Astrocyte of the cerebellum (primary cell): ENCODE data around the gene HSF4.

Source experiments
- DNase-seq: peaks from one replicate; pipeline ENCODE4 v3.0.0-alpha.2; 2011; ENCODE audit warnings: low read depth
- H3K4me3 ChIP-seq: 2 replicates; pipeline ENCODE4 v1.5.1; 2011; ENCODE audit warnings: mild to moderate bottlenecking, low read depth, low read length, moderate library complexity
- in situ Hi-C: cut with HindIII; loops from 2 replicates; pipeline ENCODE4 v1.10.0; 2017; ENCODE audit warnings: low sequenced_read_pairs
- TF ChIP-seq, protein P1 (sequence below): IDR thresholded peaks from 2 replicates; pipeline ENCODE4 v1.5.1; 2012; ENCODE audit warnings: low read length, low read depth, moderate library complexity, mild to moderate bottlenecking; ENCODE audit errors: missing control alignments

The HSF4 gene

DNA sequence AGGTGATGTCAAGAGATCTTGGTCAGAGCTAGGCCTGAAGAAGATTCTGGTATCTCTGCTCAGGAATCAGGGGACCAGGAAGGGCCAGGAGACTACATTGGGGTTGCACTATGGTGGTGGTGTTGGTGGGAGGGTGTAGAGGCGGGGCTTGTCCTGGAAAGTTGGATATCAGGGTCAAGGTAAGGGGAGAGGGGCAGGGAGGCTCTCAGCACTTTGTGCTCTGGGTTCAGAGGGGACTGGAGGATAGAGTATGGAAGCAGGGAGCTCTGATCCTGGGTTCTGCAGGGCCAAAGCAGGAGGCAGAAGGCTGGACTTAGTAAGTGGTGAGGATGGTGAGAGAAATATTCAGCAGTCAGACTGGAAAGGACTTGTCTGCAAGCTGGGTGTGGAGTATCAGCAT is 8.8 kb downstream of the HSF4 start:
- in situ Hi-C loops, result no loop called here
- TF ChIP-seq, protein P1, sequence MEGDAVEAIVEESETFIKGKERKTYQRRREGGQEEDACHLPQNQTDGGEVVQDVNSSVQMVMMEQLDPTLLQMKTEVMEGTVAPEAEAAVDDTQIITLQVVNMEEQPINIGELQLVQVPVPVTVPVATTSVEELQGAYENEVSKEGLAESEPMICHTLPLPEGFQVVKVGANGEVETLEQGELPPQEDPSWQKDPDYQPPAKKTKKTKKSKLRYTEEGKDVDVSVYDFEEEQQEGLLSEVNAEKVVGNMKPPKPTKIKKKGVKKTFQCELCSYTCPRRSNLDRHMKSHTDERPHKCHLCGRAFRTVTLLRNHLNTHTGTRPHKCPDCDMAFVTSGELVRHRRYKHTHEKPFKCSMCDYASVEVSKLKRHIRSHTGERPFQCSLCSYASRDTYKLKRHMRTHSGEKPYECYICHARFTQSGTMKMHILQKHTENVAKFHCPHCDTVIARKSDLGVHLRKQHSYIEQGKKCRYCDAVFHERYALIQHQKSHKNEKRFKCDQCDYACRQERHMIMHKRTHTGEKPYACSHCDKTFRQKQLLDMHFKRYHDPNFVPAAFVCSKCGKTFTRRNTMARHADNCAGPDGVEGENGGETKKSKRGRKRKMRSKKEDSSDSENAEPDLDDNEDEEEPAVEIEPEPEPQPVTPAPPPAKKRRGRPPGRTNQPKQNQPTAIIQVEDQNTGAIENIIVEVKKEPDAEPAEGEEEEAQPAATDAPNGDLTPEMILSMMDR, result no peak
- no peak overlapping the region for H3K4me3 ChIP-seq
- no peak for DNase-seq

DNA sequence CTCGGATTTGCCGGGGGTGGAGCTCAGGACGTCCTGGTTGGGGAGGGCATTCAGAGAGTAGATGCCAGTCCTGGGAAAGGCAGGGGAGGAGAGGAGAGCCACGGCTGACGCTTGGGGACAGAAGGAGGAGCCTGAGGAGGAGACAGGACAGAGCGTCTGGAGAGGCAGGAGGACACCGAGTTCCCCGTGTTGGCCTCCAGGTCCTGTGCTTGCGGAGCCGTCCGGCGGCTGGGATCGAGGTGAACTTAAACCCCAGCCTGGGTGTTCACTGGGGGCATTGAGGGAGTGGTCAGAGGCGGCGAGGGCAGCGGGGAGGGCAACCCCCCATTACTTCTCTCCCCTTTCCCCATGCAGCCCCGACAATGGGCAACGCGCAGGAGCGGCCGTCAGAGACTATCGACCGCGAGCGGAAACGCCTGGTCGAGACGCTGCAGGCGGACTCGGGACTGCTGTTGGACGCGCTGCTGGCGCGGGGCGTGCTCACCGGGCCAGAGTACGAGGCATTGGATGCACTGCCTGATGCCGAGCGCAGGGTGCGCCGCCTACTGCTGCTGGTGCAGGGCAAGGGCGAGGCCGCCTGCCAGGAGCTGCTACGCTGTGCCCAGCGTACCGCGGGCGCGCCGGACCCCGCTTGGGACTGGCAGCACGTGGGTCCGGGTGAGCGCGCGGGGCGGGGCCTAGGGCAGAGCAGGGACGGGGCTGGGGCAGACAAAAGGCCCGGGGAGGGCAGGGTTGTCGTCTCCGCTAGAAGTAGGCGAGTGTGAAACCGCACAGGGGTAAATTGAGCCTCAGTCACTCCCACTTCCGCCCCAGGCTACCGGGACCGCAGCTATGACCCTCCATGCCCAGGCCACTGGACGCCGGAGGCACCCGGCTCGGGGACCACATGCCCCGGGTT is 9.5 kb downstream of the HSF4 start:
- H3K4me3 ChIP-seq, result peak overlapping the region; percentile 33
- in situ Hi-C loops, result no loop called here
- DNase-seq, result no peak
- TF ChIP-seq, protein P1, result no peak

DNA sequence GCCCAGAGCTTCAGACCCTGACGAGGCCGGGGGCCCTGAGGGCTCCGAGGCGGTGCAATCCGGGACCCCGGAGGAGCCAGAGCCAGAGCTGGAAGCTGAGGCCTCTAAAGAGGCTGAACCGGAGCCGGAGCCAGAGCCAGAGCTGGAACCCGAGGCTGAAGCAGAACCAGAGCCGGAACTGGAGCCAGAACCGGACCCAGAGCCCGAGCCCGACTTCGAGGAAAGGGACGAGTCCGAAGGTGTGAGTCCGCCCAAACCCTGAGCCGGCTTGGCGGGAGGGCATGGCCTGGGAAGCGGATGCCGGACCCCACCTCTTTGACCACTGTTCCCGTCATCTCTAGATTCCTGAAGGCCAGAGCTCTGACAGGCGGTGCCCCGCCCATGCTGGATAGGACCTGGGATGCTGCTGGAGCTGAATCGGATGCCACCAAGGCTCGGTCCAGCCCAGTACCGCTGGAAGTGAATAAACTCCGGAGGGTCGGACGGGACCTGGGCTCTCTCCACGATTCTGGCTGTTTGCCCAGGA is 10.2 kb downstream of the HSF4 start:
- peak overlapping the region; percentile 33 for H3K4me3 ChIP-seq
- in situ Hi-C loops, result no loop called here
- no peak for DNase-seq
- TF ChIP-seq, protein P1, result no peak

DNA sequence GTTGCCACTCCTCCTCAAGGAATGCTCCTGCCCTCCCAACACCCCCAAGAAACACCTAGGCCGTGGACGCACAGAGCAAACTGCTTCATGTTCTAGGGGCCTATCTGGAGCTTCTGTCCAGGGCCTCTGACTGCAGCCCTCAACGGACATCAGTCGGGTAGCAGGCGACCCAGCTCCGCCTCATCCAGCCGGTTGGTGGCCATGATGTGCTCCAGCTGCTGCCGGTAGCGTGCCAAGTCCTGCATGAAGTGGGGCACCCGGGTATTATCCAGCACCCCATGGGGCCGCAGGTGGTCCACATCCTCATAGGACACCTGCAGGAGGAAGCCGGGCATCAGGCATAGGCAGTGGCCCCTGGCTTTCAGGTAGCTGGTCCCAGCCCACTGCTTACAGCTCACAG is 12.1 kb downstream of the HSF4 start:
- TF ChIP-seq, protein P1, result no peak
- in situ Hi-C loops, result no loop called here

DNA sequence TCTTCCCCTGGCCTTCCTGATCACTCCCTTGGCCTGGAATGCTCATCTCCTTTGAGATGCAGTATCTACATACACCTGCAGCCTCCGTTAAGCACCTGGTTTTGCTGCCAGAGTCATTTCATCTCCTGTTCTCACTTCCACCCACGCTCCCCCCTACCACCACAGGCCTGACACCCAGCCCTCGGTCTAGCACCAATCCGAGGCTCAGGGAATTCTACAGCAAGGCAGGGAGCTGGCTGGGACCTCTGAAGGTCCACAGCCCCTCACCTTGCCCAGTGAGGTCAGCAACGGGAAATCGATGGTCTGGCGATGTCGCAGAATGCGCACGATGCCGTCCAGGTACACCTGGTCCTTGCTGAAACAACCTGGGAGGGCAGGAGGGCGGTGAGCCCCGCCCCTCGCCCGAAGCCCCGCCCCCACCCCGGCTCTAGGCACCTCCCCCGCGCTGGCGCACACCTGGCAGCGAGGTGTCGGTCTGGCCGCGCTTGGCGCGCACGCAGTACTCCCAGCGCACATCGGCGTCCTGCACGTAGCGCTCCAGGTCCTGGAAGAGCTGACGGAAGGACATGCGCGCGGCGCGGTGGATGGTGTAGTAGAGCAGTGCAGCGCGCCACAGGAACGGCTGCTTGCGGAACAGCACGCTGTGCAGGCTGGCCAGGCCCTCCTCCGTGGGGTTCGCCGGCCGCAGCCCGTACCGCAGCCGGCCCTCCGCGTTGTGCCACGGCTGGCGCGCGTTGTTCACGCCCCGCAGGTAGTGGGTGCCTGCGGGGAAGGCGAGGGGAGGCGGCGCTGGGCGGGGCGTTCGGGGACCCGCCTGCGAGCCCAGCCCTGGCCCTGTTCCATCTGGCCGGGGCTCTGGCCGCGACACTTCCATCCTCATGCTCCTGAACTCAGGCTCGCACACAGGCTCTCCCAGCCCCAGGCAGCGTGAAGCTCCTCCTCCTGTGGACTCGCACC is 13.5 kb downstream of the HSF4 start:
- TF ChIP-seq, protein P1, result no peak
- DNase-seq, result no peak
- in situ Hi-C loops, result no loop called here
- H3K4me3 ChIP-seq, result peak overlapping the region; percentile 9

More for the DNA sequence above, 12.1 kb downstream of the HSF4 start:
- DNase-seq, result no peak
- no peak overlapping the region for H3K4me3 ChIP-seq

DNA sequence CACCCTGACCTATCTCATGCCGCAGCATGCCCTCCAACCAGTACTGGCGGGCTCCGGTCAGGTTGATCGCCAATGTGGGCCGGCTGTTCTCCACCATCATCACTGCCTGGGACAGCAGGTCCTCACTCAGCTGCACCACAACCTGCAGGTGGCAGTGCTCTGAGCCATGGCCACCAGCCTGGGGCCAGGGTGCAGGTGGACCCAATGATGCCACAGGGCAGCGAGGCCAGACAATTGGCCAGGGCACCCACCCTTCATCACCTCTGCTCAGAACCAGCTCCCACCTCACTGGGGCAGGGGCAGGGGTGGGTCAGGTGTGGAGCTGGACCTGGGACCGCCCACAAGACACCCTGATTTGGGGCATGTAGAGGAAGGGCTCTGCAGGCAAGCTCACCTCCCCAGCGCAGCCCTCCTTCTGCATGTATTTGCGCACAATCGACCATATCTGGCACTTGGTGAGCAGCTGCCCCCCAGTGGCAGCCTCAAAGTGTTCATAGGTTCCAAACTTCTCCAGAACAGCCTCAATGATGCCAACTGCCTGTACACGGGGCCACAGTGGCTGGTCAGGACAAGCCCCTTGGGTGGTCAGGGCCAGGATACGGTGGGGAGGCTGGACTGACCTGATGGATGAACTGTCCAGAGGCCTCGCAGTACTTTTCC is 15.0 kb downstream of the HSF4 start:
- TF ChIP-seq, protein P1, result no peak
- H3K4me3 ChIP-seq, result no peak overlapping the region
- DNase-seq, result no peak
- in situ Hi-C loops, result no loop called here
